HAP-1 (cell line): ENCODE measurements around the gene SRPRA.

Experiments
- DNase-seq, 2 experiments: peaks; one replicate each; pipeline ENCODE4 v3.0.0-alpha.2; 2016 to 2020; ENCODE audit warnings: low spot score in 2 of 2
- H3K27me3 ChIP-seq: fragments of 250-450 bp; sonication (Bioruptor Pico); 2 replicates; pipeline ENCODE4 v1.5.1; 2020; ENCODE audit warnings: low read depth, mild to moderate bottlenecking, moderate library complexity
- H3K36me3 ChIP-seq: fragments of 250-450 bp; sonication (Bioruptor Pico); replicated peaks from 2 replicates; pipeline ENCODE4 v1.5.1; 2020; ENCODE audit warnings: mild to moderate bottlenecking
- H3K4me1 ChIP-seq: fragments of 250-450 bp; sonication (Bioruptor Pico); 2 replicates; pipeline ENCODE4 v1.5.1; 2020; ENCODE audit warnings: mild to moderate bottlenecking
- H3K4me3 ChIP-seq: fragments of 250-450 bp; sonication (Bioruptor Pico); 2 replicates; pipeline ENCODE4 v1.5.1; 2020; ENCODE audit warnings: mild to moderate bottlenecking, moderate library complexity
- H3K9me3 ChIP-seq: fragments of 250-450 bp; sonication (Bioruptor Pico); 2 replicates; pipeline ENCODE4 v1.5.1; 2020; ENCODE audit warnings: mild to moderate bottlenecking, moderate library complexity
- in situ Hi-C: fragments of 300-500 bp; cut with MboI; formaldehyde crosslinking; loops from 3 replicates; pipeline ENCODE4 v1.14.3; 2020; ENCODE audit warnings: low sequenced_read_pairs, inconsistent platforms, mixed read lengths

SRPRA gene

GRCh38 chr11:126232683-126233082, 36.0 kb downstream of the SRPRA start:
- no peaks in the 10 kb centered on the region for H3K4me1 ChIP-seq
- in situ Hi-C loops, result no loop called here
- H3K9me3 ChIP-seq, result no peaks in the 10 kb centered on the region
- no peaks in the 10 kb centered on the region; the same call in 1 of the 2 replicates for H3K36me3 ChIP-seq
- no peak for DNase-seq
- H3K27me3 ChIP-seq, result no peaks in the 10 kb centered on the region
- H3K4me3 ChIP-seq, result no peak overlapping the region

GRCh38 chr11:126231725-126232459, 36.8 kb downstream of the SRPRA start:
- Histone ChIP-seq H3K9me3 (no peaks in the 10 kb centered on the region), H3K4me1 (no peaks in the 10 kb centered on the region), H3K36me3 (no peaks in the 10 kb centered on the region; the same call in 1 of the 2 replicates), H3K27me3 (no peaks in the 10 kb centered on the region), H3K4me3 (no peak overlapping the region)
- DNase-seq, result no peak
- in situ Hi-C loops, result no loop called here

DNA sequence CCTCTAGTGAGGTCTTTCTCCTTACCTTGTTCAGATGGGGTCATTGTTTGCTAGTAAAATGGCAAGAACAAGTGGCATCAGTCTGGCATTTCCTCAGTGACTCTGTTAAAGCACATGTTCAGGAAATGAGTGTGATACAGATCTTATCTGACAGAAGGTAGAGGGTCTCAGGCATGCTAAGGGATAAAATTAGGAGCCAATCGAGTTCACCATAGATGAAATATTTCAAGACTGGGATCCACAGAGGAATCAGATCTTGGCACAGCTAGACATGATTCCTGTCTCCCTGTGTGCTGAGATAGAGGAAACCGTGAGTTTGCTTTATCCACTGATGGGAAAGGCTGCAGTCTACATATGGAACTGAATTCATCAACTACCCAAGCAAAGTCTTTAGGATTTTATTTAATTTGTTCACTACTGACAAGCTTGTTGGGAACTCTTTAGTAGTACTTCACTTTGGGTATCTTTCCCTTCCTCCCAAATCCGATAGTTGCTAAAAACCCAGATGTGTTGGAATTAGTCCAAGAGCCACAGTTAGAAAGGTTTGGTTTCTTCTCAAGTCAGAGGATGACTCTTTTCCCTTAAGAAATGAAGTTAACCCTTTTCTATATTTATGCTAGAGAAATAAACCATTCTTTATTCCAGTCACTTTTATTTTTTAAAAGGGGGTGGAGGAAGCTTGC, 38.7 kb downstream of the SRPRA start:
- no peak overlapping the region for H3K4me3 ChIP-seq
- in situ Hi-C loops, result no loop called here
- no peak for DNase-seq
- no peaks in the 10 kb centered on the region for H3K9me3 ChIP-seq
- H3K36me3 ChIP-seq, result no peaks in the 10 kb centered on the region
- H3K27me3 ChIP-seq, result no peaks in the 10 kb centered on the region
- H3K4me1 ChIP-seq, result no peaks in the 10 kb centered on the region

DNA sequence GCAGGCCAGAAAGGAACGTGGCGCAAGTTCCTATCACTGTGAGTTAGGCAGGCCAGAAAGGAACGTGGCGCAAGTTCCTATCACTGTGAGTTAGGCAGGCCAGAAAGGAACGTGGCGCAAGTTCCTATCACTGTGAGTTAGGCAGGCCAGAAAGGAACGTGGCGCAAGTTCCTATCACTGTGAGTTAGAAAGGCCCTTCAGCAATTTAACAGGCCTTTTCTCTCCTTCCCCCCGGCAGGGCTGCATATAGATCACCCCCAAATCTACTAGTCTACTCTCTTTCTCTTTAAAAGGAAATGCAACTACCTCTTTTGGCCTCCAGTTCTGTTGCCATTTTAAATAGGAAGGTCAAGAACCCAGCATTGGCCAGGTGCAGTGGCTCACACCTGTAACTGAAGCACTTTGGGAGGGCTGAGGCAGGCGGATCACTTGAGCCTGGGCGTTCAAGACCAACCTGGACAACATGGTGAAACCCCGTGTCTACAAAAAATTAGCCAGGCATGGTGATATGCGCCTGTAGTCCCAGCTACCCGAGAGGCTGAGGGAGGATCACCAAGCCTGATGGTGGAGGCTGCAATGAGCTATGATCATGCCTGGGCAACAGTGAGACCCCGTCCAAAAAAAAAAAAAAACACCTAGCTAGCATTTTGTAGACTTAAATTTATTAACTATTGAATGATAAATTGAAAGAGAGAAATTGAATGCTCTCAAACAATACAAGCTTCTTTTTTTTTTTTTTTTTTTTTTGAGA, 42.2 kb downstream of the SRPRA start:
- Histone ChIP-seq H3K27me3 (no peaks in the 10 kb centered on the region), H3K9me3 (no peaks in the 10 kb centered on the region), H3K36me3 (no peaks in the 10 kb centered on the region), H3K4me1 (no peaks in the 10 kb centered on the region), H3K4me3 (no peak overlapping the region)
- in situ Hi-C loops, result no loop called here
- DNase-seq, result no peak

- no peak for DNase-seq
- Histone ChIP-seq H3K9me3 (no peaks in the 10 kb centered on the region), H3K36me3 (no peaks in the 10 kb centered on the region), H3K27me3 (no peaks in the 10 kb centered on the region), H3K4me3 (no peak overlapping the region), H3K4me1 (no peaks in the 10 kb centered on the region)
- in situ Hi-C loops, result no loop called here
Measured at GRCh38 chr11:126225295-126225665, 43.4 kb downstream of the SRPRA start.

DNA sequence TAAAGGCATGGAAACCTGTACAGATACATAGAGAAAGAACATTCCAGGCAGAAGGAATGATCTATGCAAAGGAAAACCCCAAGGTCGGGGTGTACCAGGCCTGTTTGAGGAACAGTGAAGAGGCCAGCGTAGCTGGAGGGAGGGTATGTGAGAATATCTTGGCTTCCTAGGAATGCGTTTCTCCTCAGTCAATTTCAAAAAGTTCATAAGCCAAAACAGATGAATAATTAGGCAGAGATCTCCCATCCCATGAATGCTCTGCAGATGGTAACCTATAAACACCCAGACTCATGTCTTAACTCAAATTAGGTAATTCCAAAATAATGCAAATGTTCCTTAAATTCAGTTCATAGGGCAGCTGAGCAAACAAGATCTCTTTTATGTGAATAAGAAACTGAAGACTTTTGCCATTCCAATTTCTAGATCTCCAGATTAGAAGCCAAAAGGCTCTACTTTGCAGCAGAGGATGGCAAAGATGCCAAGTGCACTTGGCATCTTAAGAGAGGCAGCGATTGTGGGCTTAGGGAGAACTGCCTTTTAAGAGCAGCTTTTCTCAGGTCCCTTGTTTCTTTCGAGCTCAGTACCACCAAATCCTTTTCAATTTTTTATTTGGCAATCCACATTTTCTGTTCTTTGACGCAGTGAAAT, 43.9 kb downstream of the SRPRA start:
- in situ Hi-C loops, result loop anchor here (25.0 kb wide), 1 partner anchor 587 kb away; the partner anchor contains the start of gene CHEK1
- DNase-seq, result no peak
- no peaks in the 10 kb centered on the region for H3K9me3 ChIP-seq
- H3K4me3 ChIP-seq, result no peak overlapping the region
- H3K36me3 ChIP-seq, result no peaks in the 10 kb centered on the region
- H3K27me3 ChIP-seq, result no peaks in the 10 kb centered on the region
- H3K4me1 ChIP-seq, result no peaks in the 10 kb centered on the region

GRCh38 chr11:126219547-126219946, 49.1 kb downstream of the SRPRA start:
- H3K9me3 ChIP-seq, result no peaks in the 10 kb centered on the region
- no peaks in the 10 kb centered on the region for H3K36me3 ChIP-seq

GRCh38 chr11:126217491-126217890, 51.2 kb downstream of the SRPRA start:
- Histone ChIP-seq H3K4me3 (no peak overlapping the region), H3K27me3 (no peaks in the 10 kb centered on the region), H3K36me3 (no peaks in the 10 kb centered on the region), H3K4me1 (peaks cover 6% of the 10 kb centered on the region; the same call in 1 of the 2 replicates), H3K9me3 (no peaks in the 10 kb centered on the region)
- no peak for DNase-seq
- in situ Hi-C loops, result loop anchor here (25.0 kb wide), 1 partner anchor 580 kb away; the partner anchor contains the start of gene CHEK1

More at GRCh38 chr11:126219547-126219946, 49.1 kb downstream of the SRPRA start:
- no peak overlapping the region for H3K4me3 ChIP-seq
- DNase-seq, result no peak
- in situ Hi-C loops, result loop anchor here (25.0 kb wide), 1 partner anchor 582 kb away; the partner anchor contains the start of gene CHEK1
- H3K27me3 ChIP-seq, result no peaks in the 10 kb centered on the region
- H3K4me1 ChIP-seq, result no peaks in the 10 kb centered on the region; the same call in 1 of the 2 replicates

- no peak for DNase-seq
- H3K4me1 ChIP-seq, result peaks cover 7% of the 10 kb centered on the region; the same call in 1 of the 2 replicates
- no peaks in the 10 kb centered on the region for H3K9me3 ChIP-seq
- H3K27me3 ChIP-seq, result no peaks in the 10 kb centered on the region
- no peaks in the 10 kb centered on the region for H3K36me3 ChIP-seq
- in situ Hi-C loops, result loop anchor here (25.0 kb wide), 1 partner anchor 579 kb away; the partner anchor contains the start of gene CHEK1
- H3K4me3 ChIP-seq, result no peak overlapping the region
Measured at GRCh38 chr11:126216526-126217305, 52.0 kb downstream of the SRPRA start.

GRCh38 chr11:126214841-126215240, 53.9 kb downstream of the SRPRA start:
- no peak for DNase-seq
- H3K27me3 ChIP-seq, result no peaks in the 10 kb centered on the region
- no peaks in the 10 kb centered on the region for H3K9me3 ChIP-seq
- H3K36me3 ChIP-seq, result no peaks in the 10 kb centered on the region; the same call in 1 of the 2 replicates
- no peak overlapping the region for H3K4me3 ChIP-seq
- in situ Hi-C loops, result loop anchor here (25.0 kb wide), 1 partner anchor 578 kb away; the partner anchor contains the start of gene CHEK1
- peaks cover 9% of the 10 kb centered on the region; the same call in 1 of the 2 replicates for H3K4me1 ChIP-seq

DNA sequence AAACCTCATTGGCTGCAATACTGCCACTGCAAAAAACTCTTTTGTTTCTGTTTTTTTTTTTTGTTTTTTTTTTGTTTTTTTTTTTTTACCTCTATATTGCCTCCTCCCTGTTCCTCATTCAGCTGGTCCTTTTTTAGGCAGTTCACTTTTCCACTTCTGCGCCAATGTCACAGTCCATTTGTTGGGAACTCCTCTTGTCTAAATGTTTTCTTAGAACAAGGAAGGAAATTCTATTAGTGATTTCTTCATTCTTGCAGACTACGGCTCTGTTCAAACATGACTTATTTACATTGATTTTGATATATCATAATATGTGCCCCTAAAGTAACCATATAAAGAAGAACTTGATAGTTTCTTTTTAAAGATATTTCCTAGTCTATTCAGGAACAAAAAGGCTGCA, 54.3 kb downstream of the SRPRA start:
- Histone ChIP-seq H3K4me3 (no peak overlapping the region), H3K4me1 (peaks cover 9% of the 10 kb centered on the region; the same call in 1 of the 2 replicates), H3K27me3 (no peaks in the 10 kb centered on the region), H3K9me3 (no peaks in the 10 kb centered on the region), H3K36me3 (peaks cover 3% of the 10 kb centered on the region)
- in situ Hi-C loops, result loop anchor here (25.0 kb wide), 1 partner anchor 577 kb away; the partner anchor contains the start of gene CHEK1
- no peak for DNase-seq
